Central memory CD4-positive, alpha-beta T cell (primary cell): ENCODE results near the gene MARK3.

Experiments
- DNase-seq: peaks from one replicate; pipeline ENCODE4 v3.0.0; 2022

The MARK3 gene

GRCh38 chr14:103540821-103541708 is 155.8 kb downstream of the MARK3 start:
- no peak for DNase-seq

GRCh38 chr14:103541709-103542604 is 156.7 kb downstream of the MARK3 start:
- DNase-seq = no peak

GRCh38 chr14:103542605-103543088 is 157.4 kb downstream of the MARK3 start:
- DNase-seq = no peak

GRCh38 chr14:103543140-103543539 is 157.9 kb downstream of the MARK3 start:
- DNase-seq = no peak

GRCh38 chr14:103543721-103544387 is 158.6 kb downstream of the MARK3 start:
- DNase-seq = no peak

- no peak for DNase-seq
Measured at GRCh38 chr14:103544388-103545218, 159.4 kb downstream of the MARK3 start.

- DNase-seq = no peak
Measured at GRCh38 chr14:103545219-103545914, 160.2 kb downstream of the MARK3 start.

GRCh38 chr14:103545915-103546651 is 160.9 kb downstream of the MARK3 start:
- DNase-seq = no peak

- peak; percentile 64 for DNase-seq
Measured at GRCh38 chr14:103546652-103547454, 161.6 kb downstream of the MARK3 start.

- DNase-seq = no peak
Measured at GRCh38 chr14:103547455-103547940, 162.3 kb downstream of the MARK3 start.

- no peak for DNase-seq
Measured at GRCh38 chr14:103547941-103548462, 162.8 kb downstream of the MARK3 start.

- DNase-seq = no peak
Measured at GRCh38 chr14:103548463-103549351, 163.5 kb downstream of the MARK3 start.

- DNase-seq = no peak
Measured at GRCh38 chr14:103549361-103550311, 164.4 kb downstream of the MARK3 start.

- DNase-seq = no peak
Measured at GRCh38 chr14:103550451-103551337, 165.5 kb downstream of the MARK3 start.

- no peak for DNase-seq
Measured at GRCh38 chr14:103551338-103551762, 166.1 kb downstream of the MARK3 start.
